Activated T-cell treated with anti-CD3 and anti-CD28 coated beads, Interleukin-2, amount 50 U/mL, for 48 hours (primary cell): Measurements from ENCODE around the gene PAN3.

ENCODE experiments used
- DNase-seq, 2 experiments: peaks; one replicate each; pipeline ENCODE4 v3.0.0-alpha.2; 2020

Gene PAN3

DNA sequence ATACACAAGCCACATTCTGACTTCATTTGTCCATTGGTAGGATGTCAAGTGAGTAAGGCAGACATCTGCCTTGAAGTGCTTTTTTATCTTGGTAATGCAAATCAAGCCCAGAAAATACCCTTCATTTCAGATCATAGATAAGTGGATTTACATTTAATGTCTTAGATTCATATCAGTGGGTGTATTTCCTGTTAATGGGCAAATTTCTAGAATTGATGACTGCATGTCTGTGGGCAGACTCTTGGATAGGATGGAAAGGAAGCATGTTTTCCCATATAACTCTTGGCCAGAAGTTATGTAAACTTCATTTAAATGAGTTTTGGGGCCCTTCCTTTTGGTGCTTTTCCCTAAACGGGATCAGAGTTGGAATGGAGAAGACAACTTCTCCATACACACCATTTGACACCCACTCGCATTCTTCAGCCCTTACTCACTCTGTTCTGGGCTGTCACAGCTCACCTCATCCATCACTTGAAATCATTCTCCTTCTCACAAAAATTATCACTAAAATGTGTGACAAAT, 202.0 kb downstream of the PAN3 start:
- no peak for DNase-seq

- DNase-seq: no peak
Measured at GRCh38 chr13:28342251-28342650, 203.9 kb downstream of the PAN3 start.

GRCh38 chr13:28344163-28344562, 205.8 kb downstream of the PAN3 start:
- no peak for DNase-seq
